K562 (cell line): Measurements from ENCODE around the gene NRG2. TPM values are rescaled to one million over a fixed set of nuclear protein-coding genes. Genes with fewer than 3 reads are reported as not detected.
A peak's percentile ranks its signal among the peaks of the same experiment; 100 is the strongest.

Source experiments
- ATF3 ChIP-seq, 2 experiments: fragments of 450-650 bp in 1 of 2; sonication (generic) in 1 of 2; formaldehyde crosslinking in 1 of 2; IDR thresholded peaks in 1 of 2; conservative IDR thresholded peaks in 1 of 2; 2 replicates each; pipeline versions ENCODE4 v1.6.1 to v1.8.1; 2016 to 2023; ENCODE audit warnings: mild to moderate bottlenecking in 2 of 2, moderate library complexity in 2 of 2, inconsistent platforms in 1 of 2, missing genetic modification reagents in 1 of 2
- CREM ChIP-seq: IDR thresholded peaks from 2 replicates; pipeline ENCODE4 v1.6.1; 2014; ENCODE audit warnings: antibody characterized with exemption, low read depth
- E4F1 ChIP-seq: fragments of 250-450 bp; sonication (Bioruptor Pico); IDR thresholded peaks from 2 replicates; pipeline ENCODE4 v1.5.0; 2021; ENCODE audit warnings: mild to moderate bottlenecking, borderline replicate concordance
- FOXO4 ChIP-seq: fragments of 450-650 bp; formaldehyde crosslinking; IDR thresholded peaks from 2 replicates; pipeline ENCODE4 v1.4.0; 2020; ENCODE audit warnings: mild to moderate bottlenecking, moderate library complexity
- FUS ChIP-seq: fragments of 200-400 bp; formaldehyde crosslinking; optimal IDR thresholded peaks from 2 replicates; pipeline ENCODE3; 2017; ENCODE audit warnings: low read depth, low read length
- MLX ChIP-seq, 2 experiments: fragments of 450-650 bp in 1 of 2; sonication (generic) in 1 of 2; formaldehyde crosslinking; conservative IDR thresholded peaks; 2 replicates each; pipeline versions ENCODE4 v1.4.0 to v1.8.1; 2020 to 2022; ENCODE audit warnings: mild to moderate bottlenecking in 1 of 2, missing genetic modification reagents in 1 of 2
- STAT6 ChIP-seq: sonication (generic); formaldehyde crosslinking; IDR thresholded peaks from 2 replicates; pipeline ENCODE4 v1.8.1; 2023; ENCODE audit warnings: mild to moderate bottlenecking, missing genetic modification reagents
- TAL1 ChIP-seq: fragments of 450-650 bp; IDR thresholded peaks from 2 replicates; pipeline ENCODE4 v1.6.1; 2016; ENCODE audit warnings: mild to moderate bottlenecking
- ZNF445 ChIP-seq: fragments of 250-450 bp; sonication (Bioruptor Pico); IDR thresholded peaks from 2 replicates; pipeline ENCODE4 v1.4.0; 2020; ENCODE audit warnings: low read depth, mild to moderate bottlenecking, moderate library complexity
- polyA plus RNA-seq, 8 experiments: library from polyadenylated mRNA; depleted of rRNA in 4 of 8; stranded (reverse) in 5 of 8; unstranded in 3 of 8; fragments of >200 nt; fragmentation: Nextera tagmentation in 2 of 8; fragmentation: Illumina TruSeq in 1 of 8; extraction: Ambion mirVana in 2 of 8; extraction: Trizol in 1 of 8; gene quantifications; 2 replicates each; pipeline versions ENCODE4 v1.2.1 to v1.2.3, GENCODE V29; 2011 to 2014; ENCODE audit warnings: inconsistent platforms in 1 of 8, missing spikeins in 1 of 8
- total RNA-seq, 7 experiments: library from RNA; depleted of rRNA in 6 of 7; stranded (reverse); fragments of >200 nt in 6 of 7; fragmentation: Illumina TruSeq in 2 of 7; extraction: Trizol in 2 of 7; gene quantifications; 2 replicates each; pipeline versions ENCODE4 v1.2.1 to v1.2.3, GENCODE V29; 2011 to 2021; ENCODE audit warnings: low replicate concordance in 1 of 7

NRG2 gene
- total and polyA plus RNA-seq, 9 of the 15 experiments (the other 6 are each of a cell fraction or from before 2014, with no cell fraction given), result not detected

GRCh38 chr5:139985733-139986132, 57.4 kb downstream of the NRG2 start (continued):
- TF ChIP-seq STAT6 (CRISPR knock-in tag) (no peak), ATF3 (IDR thresholded peaks at IDR 0.05) (peak; percentile 78), ATF3 (CRISPR knock-in tag; conservative IDR thresholded peaks at IDR 0.05) (peak; percentile 29; the same call in 1 of the 2 replicates), FUS (no peak), TAL1 (no peak), MLX (CRISPR knock-in tag; conservative IDR thresholded peaks at IDR 0.05) (no peak), E4F1 (CRISPR knock-in tag) (no peak), ZNF445 (CRISPR knock-in tag) (no peak), FOXO4 (CRISPR knock-in tag) (no peak), CREM (peak; percentile 49)
